Stimulated activated CD8-positive, alpha-beta memory T cell treated with anti-CD3 and anti-CD28 coated beads, Interleukin-15, amount 100 ng/mL, for 24 hours (primary cell): ENCODE data around the gene CYTH2.
A peak's percentile ranks its signal among the peaks of the same experiment; 100 is the strongest.

Experiments used
- DNase-seq: peaks from one replicate; pipeline ENCODE4 v3.0.0-alpha.2; 2020; ENCODE audit warnings: low read depth

CYTH2 gene

DNA sequence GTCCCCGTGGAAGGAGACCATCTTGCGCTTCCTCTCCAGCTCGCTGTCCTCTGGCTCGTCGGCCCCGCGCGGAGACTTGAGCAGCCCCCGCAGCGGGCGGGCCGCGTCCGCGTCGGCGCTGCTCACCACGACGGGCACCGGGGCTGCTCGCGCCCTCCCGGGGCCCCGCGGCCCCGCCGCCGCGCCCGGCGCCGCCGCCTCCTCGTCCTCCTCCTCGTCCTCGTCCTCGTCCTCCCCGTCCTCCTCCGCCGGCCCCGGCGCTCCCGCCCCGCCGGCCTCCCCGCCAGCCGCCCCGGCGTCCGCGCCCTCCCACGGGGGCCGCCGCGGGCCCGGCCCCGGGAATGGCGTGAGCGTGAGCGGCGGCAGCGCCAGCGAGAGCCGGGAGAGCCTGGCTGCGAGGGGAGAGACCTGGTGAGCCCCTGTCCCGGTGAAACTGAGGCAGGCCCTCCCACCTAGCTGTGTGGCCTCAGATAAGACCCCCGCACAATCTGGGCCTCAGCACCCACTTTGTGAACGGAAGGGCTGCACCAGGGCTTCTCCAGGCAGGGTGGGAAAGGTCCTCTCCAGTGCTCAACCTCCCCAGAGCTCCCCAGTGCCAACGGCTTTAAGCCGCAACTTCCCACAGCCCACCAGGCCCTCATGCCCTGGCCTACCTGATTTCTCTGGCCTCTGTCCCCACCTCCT, 24.7 kb downstream of the CYTH2 start:
- no peak for DNase-seq

DNA sequence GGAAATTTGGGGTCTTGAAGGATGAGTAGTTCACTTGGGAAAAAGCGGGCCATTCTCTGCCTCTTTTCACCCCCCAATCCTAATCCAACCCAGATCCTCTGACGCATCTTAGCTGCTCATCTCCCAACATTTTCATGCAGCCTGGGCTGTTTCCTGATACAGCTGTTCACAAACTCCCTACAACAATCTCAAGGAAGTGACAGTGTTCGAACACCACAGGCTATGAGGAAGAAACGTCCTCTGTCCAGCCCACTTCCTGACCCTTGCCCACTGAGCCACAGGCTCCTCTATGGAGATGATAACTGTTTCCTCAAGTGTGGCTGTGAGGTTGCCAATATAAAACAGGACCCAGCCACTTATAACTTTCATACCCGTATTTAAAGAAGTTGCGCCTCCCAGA, 26.2 kb downstream of the CYTH2 start:
- no peak for DNase-seq

DNA sequence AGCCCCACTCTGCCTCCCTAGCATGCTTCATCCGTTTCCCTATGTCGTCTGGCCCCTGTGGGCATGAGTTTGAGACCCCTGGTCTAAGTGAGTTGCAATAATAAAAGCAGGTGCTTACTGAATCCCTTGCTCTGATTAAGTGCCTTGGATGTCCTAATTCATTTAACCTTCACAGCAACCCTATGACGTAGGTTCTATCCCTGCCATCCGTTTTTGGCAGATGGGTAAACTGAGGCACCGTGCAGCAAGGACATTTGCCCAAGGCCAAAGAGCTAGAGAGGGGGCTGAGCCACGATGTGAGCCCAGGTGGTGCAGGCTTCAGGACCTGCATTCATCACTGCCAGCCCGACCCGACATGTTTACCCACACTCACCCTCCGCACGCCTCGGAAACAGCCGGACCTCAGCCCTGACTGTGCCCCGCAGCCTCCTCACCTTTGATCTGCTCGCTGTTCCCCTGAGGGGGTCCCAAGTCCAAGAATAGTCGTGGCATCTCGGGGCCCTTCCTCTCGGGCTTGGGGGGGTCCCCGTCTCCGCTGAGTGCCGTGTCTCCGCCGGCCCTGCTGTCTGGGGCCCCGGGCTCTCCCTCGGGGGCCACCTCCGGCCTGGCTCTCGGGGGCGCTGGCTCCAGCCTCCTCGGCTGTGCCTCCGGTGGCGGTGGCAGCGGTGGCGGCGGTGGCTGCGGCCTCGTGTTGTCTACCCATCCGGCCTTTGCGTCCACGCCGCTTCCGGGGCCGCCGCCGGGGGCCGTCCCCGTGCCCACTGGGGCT, 28.0 kb downstream of the CYTH2 start:
- DNase-seq, result no peak

DNA sequence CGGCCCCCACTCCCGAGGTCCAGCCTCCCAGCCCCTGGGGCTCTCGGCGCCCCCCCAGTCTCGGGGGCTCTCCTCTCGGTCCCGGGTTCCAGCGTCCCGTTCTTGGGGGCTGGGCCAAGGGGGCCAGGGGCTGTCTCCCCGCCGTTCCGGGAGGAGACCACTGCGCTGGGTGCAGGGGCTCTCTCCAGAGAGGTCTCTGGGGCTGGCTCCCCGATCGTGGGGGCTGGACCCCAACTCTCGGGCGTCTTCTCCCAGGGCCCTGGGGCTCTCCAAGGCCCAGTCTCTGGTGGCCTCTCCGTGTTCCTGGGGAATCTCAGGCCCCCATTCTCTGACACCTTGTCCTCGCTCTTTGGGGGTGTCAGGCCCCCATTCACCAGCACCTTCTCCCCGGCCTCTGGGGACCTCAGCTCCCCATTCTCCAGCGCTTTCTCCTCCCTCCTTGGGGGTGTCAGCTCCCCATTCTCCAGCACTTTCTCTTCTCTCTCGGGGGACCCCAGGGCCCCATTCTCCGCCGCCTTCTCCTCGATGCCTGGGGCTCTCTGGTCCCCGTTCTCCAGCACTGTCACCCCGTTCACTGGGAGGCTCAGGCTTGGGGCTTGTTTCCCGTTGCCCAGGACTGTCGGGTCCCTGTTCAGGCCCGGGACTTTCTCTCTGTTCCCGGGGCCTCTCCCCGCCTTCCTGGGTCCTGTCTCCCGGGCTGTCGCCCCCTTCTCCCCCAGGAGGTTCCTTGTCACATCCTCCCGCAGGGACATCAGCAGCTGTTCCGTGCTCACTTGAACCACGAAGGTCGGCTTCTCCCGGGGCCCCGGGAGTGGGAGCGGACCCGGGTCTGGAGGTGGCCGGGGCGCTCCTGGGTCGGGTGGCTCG, 28.8 kb downstream of the CYTH2 start:
- DNase-seq, result no peak

DNA sequence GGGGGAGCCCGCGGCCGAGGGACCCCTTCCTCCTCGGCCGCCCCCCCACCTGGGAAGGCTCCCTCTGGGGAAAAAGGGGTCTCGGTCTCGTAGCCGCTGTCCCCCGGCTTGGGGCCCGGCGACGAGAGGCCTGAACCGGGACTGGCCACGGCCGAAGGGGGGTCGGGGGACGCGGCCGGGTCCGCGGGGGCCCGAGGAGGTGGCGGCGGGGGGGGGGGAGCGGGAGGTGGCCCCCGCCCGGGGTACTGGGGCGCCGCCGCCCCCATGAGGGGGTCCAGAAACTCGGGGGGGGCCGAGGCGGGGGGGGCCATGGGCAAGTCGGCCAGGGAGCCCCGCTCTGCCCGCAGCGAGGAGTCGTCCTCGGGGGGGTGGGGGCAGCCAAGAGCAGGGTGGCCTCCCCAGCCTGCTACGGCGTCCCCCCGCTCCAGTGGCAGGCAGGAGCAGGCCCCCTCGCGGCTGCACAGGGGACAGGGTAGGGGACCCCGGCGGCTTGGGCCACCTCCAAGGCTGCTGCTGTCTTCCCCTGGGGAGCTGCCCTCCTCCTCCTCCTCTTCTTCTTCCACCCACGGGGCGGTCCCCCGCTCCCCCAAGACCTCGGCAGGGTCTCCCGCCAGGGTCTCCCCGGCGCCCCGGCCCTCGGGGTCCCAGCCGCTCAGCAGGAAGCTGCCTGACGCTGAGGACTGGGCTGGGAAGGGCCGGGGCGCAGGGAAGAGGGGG, 29.6 kb downstream of the CYTH2 start:
- no peak for DNase-seq

DNA sequence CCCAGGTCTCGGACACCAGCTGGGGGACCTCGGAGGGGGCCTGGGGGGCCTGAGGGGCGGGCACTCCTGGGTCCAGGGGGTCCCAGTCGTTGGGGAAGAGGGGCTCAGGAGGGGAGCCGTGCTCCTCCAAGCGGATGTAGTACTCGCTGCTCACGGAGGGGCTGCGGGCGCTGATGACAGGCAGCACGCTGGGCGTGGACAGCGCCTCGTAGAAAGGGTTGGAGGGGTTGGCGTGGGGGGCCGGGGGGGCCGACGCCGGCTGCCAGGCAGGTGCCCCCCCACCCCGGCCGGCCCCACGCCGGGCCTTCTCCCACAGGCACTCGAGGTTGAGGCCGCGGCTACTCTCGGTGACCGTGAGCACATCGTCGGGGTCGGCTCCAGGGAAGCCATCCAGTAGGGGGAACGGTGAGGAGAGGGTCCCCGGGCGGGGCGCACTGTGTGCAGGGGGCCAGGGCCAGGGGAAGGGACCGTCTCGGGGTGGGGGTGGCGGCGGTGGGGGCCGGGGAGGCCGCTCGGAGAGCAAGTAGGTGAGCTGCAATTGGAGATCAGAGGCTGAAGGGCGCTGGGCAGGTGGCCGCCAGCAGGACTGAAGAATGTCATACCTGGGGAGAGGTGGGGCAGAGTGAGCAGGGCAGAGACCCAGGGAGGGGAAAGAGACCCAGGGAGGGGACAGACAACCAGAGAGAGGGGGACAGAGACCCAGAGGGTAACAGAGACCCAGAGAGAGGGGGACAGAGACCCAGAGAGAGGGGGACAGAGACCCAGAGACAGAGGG, 30.3 kb downstream of the CYTH2 start:
- DNase-seq, result no peak

DNA sequence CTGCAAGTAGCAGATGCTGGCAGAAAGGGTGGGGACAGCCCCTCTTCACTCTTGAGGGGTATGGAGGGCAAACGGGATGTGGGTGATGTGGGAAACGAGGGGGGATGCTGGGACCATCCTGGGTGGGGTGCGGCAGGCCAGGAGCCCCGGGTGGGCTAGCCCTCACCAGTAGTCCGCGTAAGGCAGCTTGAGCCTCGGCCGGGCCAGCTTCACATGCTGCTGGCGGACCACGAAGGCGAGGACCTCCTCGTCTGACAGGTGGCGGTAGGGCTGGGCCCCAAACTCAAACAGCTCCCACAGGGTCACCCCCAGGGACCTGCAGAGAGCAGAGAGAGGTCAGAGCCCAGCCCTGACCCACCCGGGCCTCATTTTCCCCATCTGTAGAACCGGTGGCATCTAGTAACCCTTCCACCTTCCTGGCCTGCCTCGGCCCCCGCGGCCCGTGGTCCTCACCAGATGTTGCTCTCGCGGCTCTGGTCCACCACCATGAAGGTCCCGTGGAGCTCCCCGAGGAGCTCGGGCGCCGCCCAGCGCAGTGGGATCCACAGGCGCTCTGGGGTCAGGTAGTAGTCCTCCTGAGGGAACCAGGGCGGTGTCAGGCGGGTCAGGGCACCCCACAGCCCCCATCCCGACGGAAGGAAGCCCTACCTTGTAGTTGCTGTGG, 31.8 kb downstream of the CYTH2 start:
- no peak for DNase-seq

DNA sequence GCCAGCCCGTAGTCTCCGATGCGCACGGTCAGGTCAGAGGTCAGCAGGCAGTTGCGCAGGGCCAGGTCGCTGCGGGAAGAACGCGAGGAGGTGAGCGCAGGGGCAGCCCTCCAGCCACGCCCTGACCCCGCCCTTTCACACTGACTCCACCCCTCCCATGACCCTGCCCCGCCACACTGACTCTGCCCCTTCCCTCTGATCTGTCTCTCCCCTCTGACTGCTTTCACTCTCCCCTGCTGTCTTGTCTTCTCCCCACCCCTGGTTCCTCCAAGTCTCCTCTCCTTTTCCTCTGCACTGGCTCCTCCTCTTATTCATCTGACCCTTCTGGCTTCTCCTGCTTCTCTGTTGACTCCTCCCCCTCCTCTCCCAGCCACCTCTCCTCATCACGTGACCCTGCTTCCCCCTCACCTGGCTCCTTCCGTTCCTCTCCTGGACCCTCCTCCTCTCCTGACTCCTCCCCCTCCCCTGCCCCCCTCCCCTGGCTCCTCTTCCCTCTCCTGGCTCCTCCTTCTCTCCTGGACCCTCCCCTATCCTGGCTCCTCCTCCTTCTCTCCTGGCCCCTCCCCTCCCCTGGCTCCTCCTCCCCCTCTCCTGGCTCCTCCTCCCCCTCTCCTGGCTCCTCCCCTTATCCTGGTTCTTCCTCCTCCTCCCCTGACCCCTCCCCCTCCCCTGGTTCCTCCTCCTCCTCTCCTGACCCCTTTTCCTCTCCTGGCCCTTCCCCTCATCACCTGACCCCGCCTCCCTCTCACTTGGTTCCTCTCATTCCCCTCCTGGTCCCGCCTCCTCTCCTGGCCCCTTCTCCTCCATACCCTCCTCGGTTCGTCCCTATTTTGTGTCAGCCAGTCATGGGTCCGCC, 32.6 kb downstream of the CYTH2 start:
- no peak for DNase-seq

DNA sequence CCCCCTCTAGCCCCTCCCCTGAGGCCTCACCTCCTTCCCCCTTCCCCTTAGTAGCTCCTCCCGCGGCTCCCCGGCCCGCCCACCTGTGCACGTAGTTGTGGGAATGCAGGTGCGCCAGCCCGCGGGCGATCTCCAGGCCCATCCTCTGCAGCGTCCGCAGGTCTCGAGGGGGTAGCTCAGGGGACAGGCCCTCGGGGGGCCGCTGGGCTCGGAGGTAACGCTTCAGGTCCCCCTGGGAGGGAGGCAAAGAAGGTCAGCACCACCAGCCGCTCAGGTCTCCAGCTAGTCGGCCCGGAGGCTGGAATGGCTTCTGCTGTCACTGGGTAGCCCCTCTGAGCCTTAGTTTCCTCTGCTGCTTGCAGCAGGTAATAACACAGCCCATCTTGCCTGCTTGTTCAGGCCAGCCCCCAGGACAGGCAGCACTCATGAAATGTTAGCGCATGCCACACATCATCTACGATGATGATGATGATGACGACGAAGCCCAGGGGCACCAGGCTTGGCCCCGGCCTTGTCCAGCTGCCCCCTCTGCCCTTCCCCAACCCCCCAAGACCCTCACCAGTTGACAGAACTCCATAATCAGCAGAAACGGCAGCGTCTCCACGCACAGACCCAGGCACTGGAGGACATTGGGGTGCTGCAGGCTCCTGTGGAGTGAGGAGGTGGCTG, 33.3 kb downstream of the CYTH2 start:
- DNase-seq, result no peak

DNA sequence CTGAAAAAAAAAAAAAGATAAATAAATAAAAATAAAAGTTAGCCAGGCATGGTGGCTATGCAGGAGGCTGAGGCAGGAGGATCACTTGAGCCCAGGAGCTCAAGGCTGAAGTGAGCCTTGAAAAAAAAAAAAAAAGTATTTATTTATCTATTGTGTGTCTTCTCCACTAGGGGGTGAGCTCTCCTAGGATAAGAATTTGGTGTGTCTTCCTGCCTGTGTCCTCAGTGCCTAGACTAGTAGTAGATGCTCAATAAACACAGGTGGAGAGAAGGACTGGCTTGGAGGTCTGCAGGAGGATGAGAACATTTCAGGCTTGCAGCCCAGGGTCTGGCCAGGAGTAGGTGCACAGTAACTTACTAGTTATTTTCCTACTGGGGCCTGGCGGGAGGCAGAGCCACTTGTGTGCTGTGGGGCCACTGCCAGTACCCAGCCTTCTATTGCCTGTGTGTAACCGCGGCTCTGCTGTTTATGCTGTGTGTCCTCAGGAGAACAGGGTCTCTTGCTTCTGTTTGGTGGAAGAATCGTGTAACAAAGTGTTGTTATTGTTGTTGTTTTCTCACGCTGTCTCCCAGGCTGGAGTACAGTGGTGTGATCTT, 37.1 kb downstream of the CYTH2 start:
- no peak for DNase-seq

DNA sequence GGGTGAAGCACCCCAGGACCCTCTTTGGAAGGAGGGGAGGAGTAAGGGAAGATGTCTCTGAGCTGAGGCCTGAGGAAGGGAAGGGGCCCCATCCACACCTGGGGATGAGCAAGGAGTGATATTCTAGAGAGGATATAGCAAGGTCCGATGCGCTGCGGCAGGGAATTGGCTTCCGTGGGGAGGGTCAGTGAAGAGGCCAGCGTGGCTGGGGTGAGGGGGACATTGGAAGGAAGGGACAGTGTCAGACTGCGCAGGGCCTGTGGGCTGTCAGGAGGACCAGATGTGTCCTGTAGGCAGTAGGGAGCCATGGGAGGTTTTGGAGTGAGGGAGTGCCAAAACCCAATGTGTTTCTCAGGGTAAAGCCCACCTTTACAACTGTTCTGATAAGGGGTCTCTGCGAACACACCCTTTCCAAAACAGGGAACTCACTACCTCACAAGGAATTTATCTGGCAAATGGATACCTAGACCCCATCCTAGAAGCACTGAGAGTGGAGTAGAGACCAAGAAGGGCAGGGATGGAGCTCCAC, 38.8 kb downstream of the CYTH2 start:
- DNase-seq, result no peak

DNA sequence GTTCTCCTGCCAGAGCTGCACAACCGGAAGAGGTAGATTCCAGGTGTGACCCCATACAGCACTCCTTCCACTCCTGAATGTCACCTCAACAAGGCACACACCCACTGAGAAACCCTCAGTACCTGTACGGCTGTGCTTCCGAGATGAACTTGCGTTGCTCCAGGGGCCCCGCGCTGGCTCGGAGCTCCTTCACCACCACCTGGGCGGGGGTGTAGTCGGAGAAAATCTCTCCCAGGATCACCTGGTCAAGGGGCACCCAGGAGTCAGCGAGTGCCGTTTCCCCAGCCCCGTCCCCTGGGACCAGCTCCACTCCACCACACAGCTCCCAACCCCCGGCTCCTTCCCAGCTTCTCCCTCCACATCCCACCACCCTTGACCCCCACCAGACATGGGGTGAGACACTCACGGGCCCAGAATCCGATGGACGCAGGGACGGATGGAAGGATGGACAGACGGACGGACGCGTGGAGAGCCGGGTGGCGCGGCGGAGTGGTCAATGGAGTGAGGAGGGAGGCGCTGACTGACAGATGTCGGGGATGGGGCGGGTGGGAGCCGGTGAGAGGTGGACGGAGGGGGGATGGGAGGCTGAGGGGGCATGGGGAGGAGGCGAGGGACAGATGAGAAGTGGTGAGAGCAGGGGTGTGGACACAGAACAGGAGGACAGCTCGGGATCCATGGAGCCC, 39.7 kb downstream of the CYTH2 start:
- DNase-seq, result no peak

DNA sequence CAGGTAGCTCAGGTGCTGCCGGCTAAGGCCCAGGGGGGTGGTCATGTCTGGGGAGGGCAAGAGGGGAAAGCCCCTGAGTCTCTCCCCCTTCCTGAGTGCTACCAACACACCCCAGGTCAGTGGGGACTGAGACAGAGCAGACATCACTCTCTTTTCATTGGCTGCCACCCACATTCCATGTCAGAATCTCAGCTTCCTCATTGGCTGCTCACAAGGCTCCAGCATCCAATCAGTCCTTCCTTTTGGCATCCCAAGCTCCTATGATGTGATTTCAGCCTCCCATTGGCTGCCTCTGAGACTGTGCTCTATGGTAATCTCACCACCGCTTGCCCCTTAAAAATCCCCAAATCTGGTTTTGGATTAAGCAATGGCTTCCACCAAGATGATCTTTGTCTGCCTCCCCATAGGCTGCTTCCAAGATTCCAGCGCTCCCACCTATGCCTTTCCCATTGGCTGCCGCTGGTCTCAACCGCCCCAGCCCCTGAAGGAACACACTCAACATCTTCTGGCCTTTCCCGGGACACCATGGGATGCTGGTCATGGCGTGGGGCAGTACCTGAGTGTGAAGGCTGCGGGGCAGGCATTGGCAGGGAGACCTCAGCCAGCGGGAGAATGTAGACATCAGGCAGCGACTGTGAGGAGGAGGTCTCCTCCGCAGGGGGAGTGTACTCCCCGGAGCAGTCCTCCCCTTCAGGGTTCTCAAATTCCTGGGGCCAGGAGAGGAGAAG, 40.5 kb downstream of the CYTH2 start:
- DNase-seq, result no peak

DNA sequence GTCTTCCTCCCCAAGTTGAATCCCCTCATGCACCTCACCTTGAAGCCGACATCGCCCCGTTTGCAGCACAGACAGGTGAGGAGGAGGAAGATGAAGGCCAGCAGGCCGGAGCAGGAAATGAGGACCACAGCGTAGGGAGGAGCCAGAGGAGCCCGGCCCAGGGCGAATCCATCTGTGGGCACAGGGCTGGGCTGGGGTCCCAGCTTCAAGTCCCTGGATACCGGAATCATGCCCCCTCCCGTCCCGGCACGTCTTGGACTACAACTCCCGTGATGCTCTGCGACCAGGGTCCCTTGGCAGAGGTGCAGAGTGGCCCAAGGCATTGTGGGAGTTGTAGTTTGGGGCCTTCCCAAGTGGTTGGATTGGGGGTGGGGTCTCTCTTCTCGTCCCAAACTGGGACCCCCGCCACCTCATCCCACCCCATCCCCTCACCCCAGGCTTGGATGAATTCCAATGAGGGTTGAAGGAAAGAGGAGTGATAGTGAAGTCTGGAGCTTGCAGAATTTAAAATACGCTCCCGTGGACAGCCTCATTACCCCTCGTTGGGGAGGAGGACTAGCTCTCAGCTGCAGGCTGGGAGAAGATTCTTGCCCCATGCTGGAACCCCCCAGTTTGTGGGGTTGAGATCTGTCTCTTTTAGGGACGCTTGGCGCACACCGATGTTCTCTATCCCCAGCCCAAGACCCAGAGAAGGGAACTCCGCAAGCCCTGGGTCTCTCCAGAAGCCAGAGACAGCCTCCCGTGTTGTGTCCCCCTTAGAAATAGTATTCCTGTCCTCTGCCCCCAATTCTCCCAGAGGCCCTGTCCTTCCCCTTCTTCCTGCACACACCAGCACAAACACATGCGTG, 41.5 kb downstream of the CYTH2 start:
- peak; percentile 44 for DNase-seq

DNA sequence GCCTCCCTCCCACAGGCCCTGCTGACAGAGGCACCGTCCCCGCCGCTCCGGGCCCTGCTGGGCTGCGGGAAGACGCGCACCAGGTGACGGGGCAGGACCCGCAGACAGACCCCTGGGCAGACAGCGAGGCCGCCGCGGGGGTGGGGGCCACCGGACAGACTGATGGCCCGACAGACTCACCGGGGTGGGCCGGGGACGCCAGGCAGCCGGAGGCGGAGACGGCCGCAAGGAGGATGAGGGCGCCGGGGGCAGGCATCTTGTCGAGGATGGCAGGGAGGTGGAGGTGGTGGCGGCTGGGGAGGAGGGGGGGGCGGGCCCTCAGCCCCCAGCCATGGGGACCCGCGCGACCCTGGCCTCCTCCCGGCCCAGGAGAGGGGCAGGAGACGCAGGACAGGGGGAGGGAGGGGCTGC, 42.2 kb downstream of the CYTH2 start:
- DNase-seq, result no peak

DNA sequence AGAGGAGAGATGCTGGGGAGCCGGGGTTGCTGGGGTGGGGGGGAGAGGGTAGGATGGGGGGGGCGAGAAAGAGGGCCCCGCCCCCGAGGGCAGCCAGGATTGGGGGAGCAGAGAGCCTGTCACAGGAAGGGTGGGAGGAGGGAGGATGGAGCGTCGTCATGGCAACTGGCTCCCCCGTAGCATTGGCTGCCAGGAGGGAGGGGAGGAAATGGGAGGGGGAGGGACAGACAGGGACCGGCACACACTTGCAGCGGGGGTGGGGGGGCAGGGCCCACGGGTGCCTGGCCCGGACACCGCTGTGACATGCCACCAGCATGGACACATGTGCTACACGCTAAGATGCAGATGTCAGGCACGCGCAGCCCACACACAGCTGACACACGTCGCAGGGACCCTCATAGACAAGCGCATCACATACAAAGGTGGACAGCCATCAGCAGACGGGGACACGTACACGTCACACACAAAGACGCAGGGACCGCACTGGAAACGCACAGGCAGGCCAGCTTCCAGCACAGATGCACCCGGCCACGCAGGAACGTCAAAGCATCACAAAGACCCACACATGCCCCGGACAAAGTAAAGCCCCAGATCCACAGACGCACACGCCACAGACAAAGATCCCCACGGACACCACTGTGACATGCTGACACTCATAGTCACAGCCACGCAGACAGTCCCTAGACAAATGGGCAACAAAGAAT, 42.8 kb downstream of the CYTH2 start, which contains the start of gene LMTK3:
Gene LMTK3 (minus strand): TSS at position 36 of the 704 bp plus-strand sequence. CDS start 259 bp downstream, outside the sequence.
- DNase-seq, result peak; percentile 39
